Endodermal cell (in vitro differentiated cells): ENCODE measurements around the gene QRICH1. TPM values are rescaled to one million over a fixed set of nuclear protein-coding genes. Genes with fewer than 3 reads are reported as not detected.

Experiments used
- DNase-seq: peaks from one replicate; pipeline ENCODE4 v3.0.0-alpha.2; 2017
- H3K27ac ChIP-seq: 2 replicates; pipeline ENCODE4 v1.5.1; 2013; ENCODE audit warnings: mild to moderate bottlenecking, low read depth, low read length, moderate library complexity
- H3K27me3 ChIP-seq: 2 replicates; pipeline ENCODE4 v1.6.1; 2013; ENCODE audit warnings: mild to moderate bottlenecking, low read length, moderate library complexity; ENCODE audit not compliant: insufficient read depth, control insufficient read depth, poor library complexity, severe bottlenecking
- H3K36me3 ChIP-seq: 2 replicates; pipeline ENCODE4 v1.7.0; 2013; ENCODE audit warnings: mild to moderate bottlenecking, low read length, moderate library complexity; ENCODE audit not compliant: control insufficient read depth, insufficient read depth
- H3K4me1 ChIP-seq: one replicate; pipeline ENCODE4 v1.7.0; 2013; ENCODE audit warnings: low read length; ENCODE audit not compliant: control insufficient read depth, insufficient read depth
- H3K4me3 ChIP-seq: 2 replicates; pipeline ENCODE4 v1.5.1; 2013; ENCODE audit warnings: mild to moderate bottlenecking, low read length, moderate library complexity
- H3K9ac ChIP-seq: 2 replicates; pipeline ENCODE4 v1.6.1; 2013; ENCODE audit warnings: mild to moderate bottlenecking, low read length, moderate library complexity; ENCODE audit not compliant: poor library complexity, severe bottlenecking; ENCODE audit errors: extremely low read depth
- H3K9me3 ChIP-seq: 2 replicates; pipeline ENCODE4 v1.6.1; 2013; ENCODE audit warnings: mild to moderate bottlenecking, low read length, moderate library complexity; ENCODE audit not compliant: control insufficient read depth
- H3K27ac Mint-ChIP-seq: 2 replicates; pipeline ENCODE4 v1.8.0; 2020; ENCODE audit warnings: mixed read lengths
- H3K27me3 Mint-ChIP-seq: 2 replicates; pipeline ENCODE4 v1.8.0; 2021; ENCODE audit warnings: mild to moderate bottlenecking, mixed read lengths; ENCODE audit not compliant: insufficient read depth
- H3K36me3 Mint-ChIP-seq: 2 replicates; pipeline ENCODE4 v1.8.0; 2020; ENCODE audit warnings: low read depth, mixed read lengths
- H3K4me1 Mint-ChIP-seq: 2 replicates; pipeline ENCODE4 v1.8.0; 2020; ENCODE audit warnings: mixed read lengths
- H3K4me3 Mint-ChIP-seq: 2 replicates; pipeline ENCODE4 v1.8.0; 2020; ENCODE audit warnings: mild to moderate bottlenecking, moderate library complexity, mixed read lengths
- H3K9me3 Mint-ChIP-seq: 2 replicates; pipeline ENCODE4 v1.8.0; 2020; ENCODE audit warnings: mild to moderate bottlenecking, mixed read lengths
- CTCF ChIP-seq: fragments of 200-600 bp; sonication (generic); conservative IDR thresholded peaks from 2 replicates; pipeline ENCODE4 v1.5.0; 2021; ENCODE audit warnings: antibody characterized with exemption, mild to moderate bottlenecking
- WGBS, 2 experiments: methylation state at CpG; one replicate each; pipeline versions ENCODE4 v1.1.5 to v1.1.7; 2013; ENCODE audit warnings: missing lambda C conversion rate in 2 of 2, mixed read lengths in 1 of 2; ENCODE audit not compliant: insufficient coverage in 1 of 2, insufficient read length in 1 of 2; 5-methylcytosine and 5-hydroxymethylcytosine counted together
- total RNA-seq, 2 donors: library from RNA; stranded (reverse); fragmentation: NEBNext Ultra II Directional in 1 of 2; extraction: Animal tissue kit (Norgen Biotek cat#: 25700) in 1 of 2; gene quantifications; 2 replicates in 1 of 2; 3 replicates in 1 of 2; pipeline ENCODE4 v1.2.1, GENCODE V29; 2021

Gene QRICH1
- total RNA-seq, 2 donors from 2014 or later, result 127 to 155 TPM

- Histone ChIP-seq H3K27ac (no peak overlapping the region), H3K27me3 (no peaks in the 10 kb centered on the region), H3K4me3 (no peak overlapping the region), H3K4me1 (peaks cover 10% of the 10 kb centered on the region), H3K36me3 (peaks cover 72% of the 10 kb centered on the region), H3K9ac (no peak overlapping the region), H3K9me3 (no peaks in the 10 kb centered on the region)
- H3K9me3 Mint-ChIP-seq, result no peaks in the 10 kb centered on the region
- no peak overlapping the region for H3K4me3 Mint-ChIP-seq
- no peak for DNase-seq
- TF ChIP-seq CTCF, result no peak
- 94 to 96% methylated on average over 3 to 13 of the region's 13 CpGs for WGBS, 2 experiments
- peaks cover 61% of the 10 kb centered on the region for H3K36me3 Mint-ChIP-seq
- H3K27me3 Mint-ChIP-seq, result no peaks in the 10 kb centered on the region
- H3K4me1 Mint-ChIP-seq, result peaks cover 3% of the 10 kb centered on the region
- H3K27ac Mint-ChIP-seq, result no peak overlapping the region
Measured at GRCh38 chr3:49098910-49099630, 5.2 kb upstream of the QRICH1 start.

- no peak for TF ChIP-seq CTCF
- peaks cover 60% of the 10 kb centered on the region for H3K36me3 Mint-ChIP-seq
Measured at GRCh38 chr3:49098429-49098828, 4.6 kb upstream of the QRICH1 start.

GRCh38 chr3:49092938-49093852, 676 bp downstream of the QRICH1 start:
- peak; percentile 91 for DNase-seq
- H3K4me3 ChIP-seq, result peak overlapping the region; percentile 97
- H3K27ac ChIP-seq, result peak overlapping the region; percentile 99
- no peaks in the 10 kb centered on the region for H3K27me3 ChIP-seq
- Mint-ChIP-seq H3K9me3 (no peaks in the 10 kb centered on the region), H3K4me1 (peaks cover 2% of the 10 kb centered on the region), H3K27ac (peak overlapping the region; percentile 99), H3K27me3 (no peaks in the 10 kb centered on the region), H3K36me3 (peaks cover 36% of the 10 kb centered on the region), H3K4me3 (peak overlapping the region; percentile 93)
- H3K9ac ChIP-seq, result peak overlapping the region; percentile 98
- 0% methylated on average over 19 to 86 of the region's 86 CpGs for WGBS, 2 experiments
- no peaks in the 10 kb centered on the region for H3K9me3 ChIP-seq
- peaks cover 57% of the 10 kb centered on the region for H3K36me3 ChIP-seq
- TF ChIP-seq CTCF, result no peak
- peaks cover 3% of the 10 kb centered on the region for H3K4me1 ChIP-seq

More at GRCh38 chr3:49098429-49098828, 4.6 kb upstream of the QRICH1 start:
- no peak for DNase-seq
- Mint-ChIP-seq H3K4me1 (no peaks in the 10 kb centered on the region), H3K9me3 (no peaks in the 10 kb centered on the region), H3K27me3 (no peaks in the 10 kb centered on the region), H3K27ac (no peak overlapping the region), H3K4me3 (no peak overlapping the region)
- peaks cover 72% of the 10 kb centered on the region for H3K36me3 ChIP-seq
- no peak overlapping the region for H3K27ac ChIP-seq
- peaks cover 5% of the 10 kb centered on the region for H3K4me1 ChIP-seq
- H3K27me3 ChIP-seq, result no peaks in the 10 kb centered on the region
- no peaks in the 10 kb centered on the region for H3K9me3 ChIP-seq
- no peak overlapping the region for H3K4me3 ChIP-seq
- 90 to 92% methylated on average over 3 to 5 of the region's 5 CpGs for WGBS, 2 experiments
- no peak overlapping the region for H3K9ac ChIP-seq
